Astrocyte (in vitro differentiated cells and primary cell): Measurements from ENCODE around the gene NEURL2. TPM values are rescaled to one million over a fixed set of nuclear protein-coding genes. Genes with fewer than 3 reads are reported as not detected.
A peak's percentile ranks its signal among the peaks of the same experiment; 100 is the strongest.

ENCODE experiments used
- DNase-seq: peaks from one replicate; pipeline ENCODE4 v3.0.0-alpha.2; 2010; ENCODE audit warnings: low read depth
- FAIRE-seq: peaks from 2 replicates; lab custom pipeline; 2011; peaks lifted over from hg19 to GRCh38; lab: Jason Lieb, UNC
- H2AFZ ChIP-seq: 2 replicates; pipeline ENCODE4 v1.6.0; 2012; ENCODE audit warnings: low read depth, low read length, inconsistent platforms
- H3K27ac ChIP-seq: 2 replicates; pipeline ENCODE4 v1.5.1; 2011; ENCODE audit warnings: low read depth, low read length, inconsistent platforms
- H3K27me3 ChIP-seq: 2 replicates; pipeline ENCODE4 v1.6.0; 2011; ENCODE audit warnings: low read length, inconsistent platforms; ENCODE audit not compliant: insufficient read depth
- H3K36me3 ChIP-seq: 2 replicates; pipeline ENCODE4 v1.5.1; 2011; ENCODE audit warnings: low read length, inconsistent platforms; ENCODE audit not compliant: insufficient read depth
- H3K4me1 ChIP-seq: 2 replicates; pipeline ENCODE4 v1.5.1; 2011; ENCODE audit warnings: low read length, inconsistent platforms; ENCODE audit not compliant: insufficient read depth
- H3K4me2 ChIP-seq: 2 replicates; pipeline ENCODE4 v1.6.0; 2012; ENCODE audit warnings: low read length, inconsistent platforms
- H3K4me3 ChIP-seq: 2 replicates; pipeline ENCODE4 v1.5.1; 2011; ENCODE audit warnings: low read depth, mild to moderate bottlenecking, low read length, inconsistent platforms; ENCODE audit not compliant: insufficient read depth
- H3K79me2 ChIP-seq: 2 replicates; pipeline ENCODE4 v1.6.0; 2012; ENCODE audit warnings: mild to moderate bottlenecking, low read length, inconsistent platforms; ENCODE audit not compliant: insufficient read depth
- H3K9ac ChIP-seq: 2 replicates; pipeline ENCODE4 v1.6.0; 2012; ENCODE audit warnings: mild to moderate bottlenecking, low read length, inconsistent platforms
- H3K9me3 ChIP-seq: 2 replicates; pipeline ENCODE4 v1.5.1; 2012; ENCODE audit warnings: low read depth, mild to moderate bottlenecking, low read length, inconsistent platforms; ENCODE audit not compliant: insufficient read depth
- H4K20me1 ChIP-seq: 2 replicates; pipeline ENCODE4 v1.6.0; 2012; ENCODE audit warnings: low read length, inconsistent platforms; ENCODE audit not compliant: insufficient read depth
- H3K27ac Mint-ChIP-seq: one replicate; pipeline ENCODE4 v1.8.0; 2021; ENCODE audit warnings: mild to moderate bottlenecking, mixed read lengths; ENCODE audit not compliant: unreplicated experiment
- H3K27me3 Mint-ChIP-seq: one replicate; pipeline ENCODE4 v1.8.0; 2021; ENCODE audit warnings: low read depth, mixed read lengths; ENCODE audit not compliant: unreplicated experiment
- H3K36me3 Mint-ChIP-seq: one replicate; pipeline ENCODE4 v1.8.0; 2021; ENCODE audit warnings: low read depth, mixed read lengths; ENCODE audit not compliant: unreplicated experiment
- H3K4me1 Mint-ChIP-seq: one replicate; pipeline ENCODE4 v1.8.0; 2021; ENCODE audit warnings: low read depth, mixed read lengths; ENCODE audit not compliant: unreplicated experiment
- H3K4me3 Mint-ChIP-seq: one replicate; pipeline ENCODE4 v1.8.0; 2021; ENCODE audit warnings: mild to moderate bottlenecking, moderate library complexity, mixed read lengths; ENCODE audit not compliant: unreplicated experiment
- H3K9me3 Mint-ChIP-seq: one replicate; pipeline ENCODE4 v1.8.0; 2021; ENCODE audit warnings: mild to moderate bottlenecking, mixed read lengths; ENCODE audit not compliant: unreplicated experiment
- CTCF ChIP-seq: IDR thresholded peaks from 2 replicates; pipeline ENCODE4 v1.5.1; 2011; ENCODE audit warnings: low read depth, mild to moderate bottlenecking, inconsistent platforms, low read length, moderate library complexity; ENCODE audit not compliant: insufficient read depth
- EZH2 ChIP-seq: IDR thresholded peaks from 2 replicates; pipeline ENCODE4 v1.6.1; 2012; ENCODE audit warnings: mild to moderate bottlenecking, low read length, inconsistent platforms; ENCODE audit not compliant: insufficient read depth
- total RNA-seq: library from RNA; stranded (reverse); gene quantifications from 2 replicates; pipeline ENCODE4 v1.2.1, GENCODE V29; 2021

Gene NEURL2
- total RNA-seq, 1 donor from 2014 or later = 6.9 TPM

GRCh38 chr20:45925821-45926506 is 35.0 kb upstream of the NEURL2 start:
- H2AFZ ChIP-seq = no peak overlapping the region
- no peaks in the 10 kb centered on the region for H3K9me3 ChIP-seq
- TF ChIP-seq CTCF = no peak
- no peak for TF ChIP-seq EZH2
- H3K4me1 ChIP-seq = no peaks in the 10 kb centered on the region
- H3K4me2 ChIP-seq = no peak overlapping the region
- no peaks in the 10 kb centered on the region for H4K20me1 ChIP-seq
- peaks cover 2% of the 10 kb centered on the region for H3K36me3 Mint-ChIP-seq
- FAIRE-seq (no peak), DNase-seq (no peak)
- no peaks in the 10 kb centered on the region for H3K27me3 Mint-ChIP-seq
- no peak overlapping the region for H3K9ac ChIP-seq
- H3K9me3 Mint-ChIP-seq = no peaks in the 10 kb centered on the region
- H3K4me1 Mint-ChIP-seq = peaks cover 4% of the 10 kb centered on the region
- H3K4me3 ChIP-seq = no peak overlapping the region
- H3K4me3 Mint-ChIP-seq = no peak overlapping the region
- no peaks in the 10 kb centered on the region for H3K79me2 ChIP-seq
- H3K36me3 ChIP-seq = no peaks in the 10 kb centered on the region
- no peak overlapping the region for H3K27ac ChIP-seq
- no peak overlapping the region for H3K27ac Mint-ChIP-seq
- H3K27me3 ChIP-seq = no peaks in the 10 kb centered on the region

DNA sequence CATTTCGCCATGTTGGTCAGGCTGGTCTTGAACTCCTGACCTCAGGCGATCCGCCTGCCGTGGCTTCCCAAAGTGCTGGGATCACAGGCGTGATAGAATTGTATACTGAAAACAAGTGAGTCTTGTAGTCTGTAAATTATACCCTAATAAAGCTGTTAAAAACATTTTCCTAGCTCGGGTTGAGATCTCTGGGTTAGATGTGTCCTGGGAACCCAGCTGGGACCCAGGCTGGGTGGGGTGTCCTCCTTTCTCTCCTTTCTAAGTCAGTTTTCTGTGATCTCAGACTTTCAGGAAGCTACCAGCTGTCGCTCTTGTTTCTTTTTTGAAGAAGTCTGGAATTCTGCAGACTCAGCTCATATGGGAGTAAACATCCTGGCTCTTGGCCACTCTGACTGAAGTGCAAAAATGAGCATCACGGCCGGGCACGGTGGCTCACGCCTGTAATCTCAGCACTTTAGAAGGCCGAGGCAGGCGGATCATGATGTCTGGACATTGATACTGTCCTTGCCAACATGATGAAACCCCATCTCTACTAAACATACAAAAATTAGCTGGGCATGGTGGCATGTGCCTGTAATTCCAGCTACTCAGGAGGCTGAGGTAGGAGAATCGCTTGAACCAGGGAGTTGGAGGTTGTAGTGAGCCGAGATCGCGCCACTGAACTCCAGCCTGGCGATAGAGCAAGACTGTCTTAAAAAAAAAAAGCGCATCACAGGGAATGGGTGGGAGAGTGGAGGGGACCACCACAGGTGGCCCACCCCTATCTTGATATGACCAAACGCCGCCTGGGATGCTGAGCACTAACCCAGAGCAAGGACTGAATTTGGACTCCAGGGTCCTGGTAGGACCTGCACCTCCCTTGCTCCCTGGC is 33.6 kb upstream of the NEURL2 start:
- Histone ChIP-seq H3K79me2 (no peaks in the 10 kb centered on the region), H3K9ac (no peak overlapping the region), H3K4me2 (no peak overlapping the region), H3K27ac (no peak overlapping the region), H3K4me3 (no peak overlapping the region), H3K9me3 (no peaks in the 10 kb centered on the region), H3K27me3 (no peaks in the 10 kb centered on the region), H3K4me1 (peaks cover 9% of the 10 kb centered on the region), H4K20me1 (no peaks in the 10 kb centered on the region), H3K36me3 (no peaks in the 10 kb centered on the region), H2AFZ (no peak overlapping the region)
- Mint-ChIP-seq H3K4me3 (no peak overlapping the region), H3K36me3 (peaks cover 3% of the 10 kb centered on the region), H3K9me3 (no peaks in the 10 kb centered on the region), H3K27ac (peak overlapping the region; percentile 92), H3K27me3 (peaks cover 2% of the 10 kb centered on the region), H3K4me1 (peaks cover 11% of the 10 kb centered on the region)
- TF ChIP-seq EZH2 (no peak), CTCF (no peak)
- DNase-seq (no peak), FAIRE-seq (no peak)
